ENCODE measurements around the gene PLLP.

DNA sequence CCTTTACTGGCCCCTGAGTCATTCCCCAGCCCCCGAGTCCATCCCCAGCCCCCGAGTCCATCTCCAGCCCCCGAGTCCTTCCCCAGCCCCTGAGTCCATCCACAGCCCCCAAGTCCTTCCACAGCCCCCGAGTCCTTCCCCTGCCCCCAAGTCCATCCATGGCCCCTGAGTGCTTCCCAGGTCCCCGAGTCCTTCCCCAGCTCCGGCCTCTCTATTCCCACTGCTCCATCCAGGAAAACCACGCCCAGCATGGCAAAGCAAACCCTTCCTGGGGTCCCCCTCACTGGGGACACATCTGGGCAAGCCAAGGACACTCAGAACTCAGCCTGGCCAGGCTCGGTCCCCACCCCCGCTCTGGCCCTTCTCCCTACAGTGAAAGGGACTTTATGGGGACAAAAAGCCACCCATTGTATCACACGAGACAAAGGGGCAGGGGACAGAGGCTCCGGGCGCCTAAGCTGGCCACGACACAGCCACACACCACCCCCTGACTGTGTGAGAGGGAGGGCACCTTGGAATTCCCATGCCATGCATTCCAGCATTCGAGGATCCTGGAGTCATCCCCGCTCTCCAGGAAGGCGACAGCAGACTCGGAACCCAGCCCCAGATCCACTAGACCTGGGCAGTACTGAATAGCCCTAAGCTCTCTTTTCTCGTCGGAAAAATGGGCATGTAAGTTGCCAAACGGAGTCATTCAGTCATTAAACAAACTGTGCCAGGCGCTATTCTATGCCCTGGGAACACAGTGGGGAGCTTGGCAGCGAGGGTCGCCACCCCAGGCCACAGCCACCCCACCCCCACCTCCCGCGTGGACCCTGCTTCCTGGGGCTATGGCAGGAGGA lies 14.0 kb downstream of the PLLP start:
- TF ChIP-seq, protein P1, sequence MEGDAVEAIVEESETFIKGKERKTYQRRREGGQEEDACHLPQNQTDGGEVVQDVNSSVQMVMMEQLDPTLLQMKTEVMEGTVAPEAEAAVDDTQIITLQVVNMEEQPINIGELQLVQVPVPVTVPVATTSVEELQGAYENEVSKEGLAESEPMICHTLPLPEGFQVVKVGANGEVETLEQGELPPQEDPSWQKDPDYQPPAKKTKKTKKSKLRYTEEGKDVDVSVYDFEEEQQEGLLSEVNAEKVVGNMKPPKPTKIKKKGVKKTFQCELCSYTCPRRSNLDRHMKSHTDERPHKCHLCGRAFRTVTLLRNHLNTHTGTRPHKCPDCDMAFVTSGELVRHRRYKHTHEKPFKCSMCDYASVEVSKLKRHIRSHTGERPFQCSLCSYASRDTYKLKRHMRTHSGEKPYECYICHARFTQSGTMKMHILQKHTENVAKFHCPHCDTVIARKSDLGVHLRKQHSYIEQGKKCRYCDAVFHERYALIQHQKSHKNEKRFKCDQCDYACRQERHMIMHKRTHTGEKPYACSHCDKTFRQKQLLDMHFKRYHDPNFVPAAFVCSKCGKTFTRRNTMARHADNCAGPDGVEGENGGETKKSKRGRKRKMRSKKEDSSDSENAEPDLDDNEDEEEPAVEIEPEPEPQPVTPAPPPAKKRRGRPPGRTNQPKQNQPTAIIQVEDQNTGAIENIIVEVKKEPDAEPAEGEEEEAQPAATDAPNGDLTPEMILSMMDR (IDR thresholded peaks at IDR 0.05), result no peak
- TF ChIP-seq POLR2AphosphoS5 (IDR thresholded peaks at IDR 0.05) (no peak), POLR2A (IDR thresholded peaks at IDR 0.05) (no peak)
